ENCODE data around the gene STXBP5. TPM values are rescaled to one million over a fixed set of nuclear protein-coding genes. Genes with fewer than 3 reads are reported as not detected.

The STXBP5 gene
- total and polyA plus RNA-seq, 2 of the 13 experiments (the other 11 are each of a cell fraction or from before 2014, with no cell fraction given), result 8.8 to 19.4 TPM

DNA sequence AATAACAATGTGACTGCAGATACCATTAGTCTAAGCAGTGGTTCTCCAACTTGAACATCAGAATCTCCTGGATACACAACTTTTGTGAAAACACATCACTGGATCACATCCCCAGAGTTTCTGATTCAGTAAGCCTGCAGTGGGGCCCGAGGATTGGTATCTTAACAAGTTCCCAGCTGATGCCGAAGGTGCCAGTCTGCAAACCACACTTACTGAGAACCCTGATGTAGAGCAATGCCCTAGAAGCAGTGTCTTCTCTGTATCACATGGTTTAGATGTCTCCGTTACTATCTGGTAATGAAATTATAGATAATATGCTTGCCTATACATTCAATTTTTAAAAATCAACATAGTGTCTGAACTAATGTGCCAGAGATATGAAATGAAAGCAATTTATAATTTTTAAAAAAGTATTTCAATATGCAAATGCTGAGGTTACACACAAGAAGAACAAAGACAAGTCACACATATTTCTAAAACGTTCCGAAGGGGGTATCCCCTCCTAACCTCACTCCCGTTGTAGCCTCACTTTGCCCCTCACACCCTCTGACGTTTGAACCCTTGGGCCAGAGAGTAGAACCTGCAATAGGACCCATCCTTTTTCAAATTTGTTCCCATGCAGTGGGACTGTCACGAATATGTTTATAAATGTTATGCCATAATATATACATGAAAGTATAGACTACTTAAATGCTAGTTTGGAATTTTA lies 188.9 kb downstream of the STXBP5 start:
- Histone ChIP-seq H3K4me2 (ENCODE audit: low read depth, low read length) (no peak overlapping the region), H3K79me2 (ENCODE audit: insufficient read depth, low read length) (no peaks in the 10 kb centered on the region), H3K9me3 (ENCODE audit: low read length) (no peaks in the 10 kb centered on the region), H3K4me1 (ENCODE audit: insufficient read depth, low read length) (peaks cover 8% of the 10 kb centered on the region), H4K20me1 (ENCODE audit: insufficient read depth, low read length) (no peaks in the 10 kb centered on the region; the same call in 1 of the 2 replicates), H2AFZ (ENCODE audit: low read length) (no peak overlapping the region), H3K27me3 (ENCODE audit: control insufficient read depth in 1 of 2, insufficient read depth in 2 of 2, low read length in 2 of 2) (0 out of 5 replicates have a peak, but pooled peaks cover 0 to 3% of the 10 kb centered on the region in 2 experiments), H3K4me3 (replicated peaks in 1 of 3; ENCODE audit: insufficient read depth in 1 of 3, low read depth in 2 of 3, low read length in 3 of 3) (no peak overlapping the region), H3K9ac (ENCODE audit: insufficient read depth, low read depth, low read length) (no peak overlapping the region), H3K27ac (ENCODE audit: extremely low read length, insufficient read depth, low read length) (no peak overlapping the region), H3K36me3 (replicated peaks in 1 of 2; ENCODE audit: control insufficient read depth in 1 of 2, insufficient read depth in 2 of 2, low read length in 2 of 2) (no peaks in the 10 kb centered on the region)
- no peak for FAIRE-seq
- in situ Hi-C loops (cut with HindIII; ENCODE audit: extremely low pct_ligation_motif_present, low pct_unique_long_range_greater_than_20kb) (loop anchor here (25.0 kb wide), 1 partner anchor 769 kb away; no protein-coding TSS in a partner anchor), intact Hi-C loops (cut with micrococcal nuclease; ENCODE audit: unreplicated experiment) (loop anchor here (5.0 to 10.0 kb wide), 2 partner anchors 579 to 1082 kb away; no protein-coding TSS in a partner anchor)
- ATAC-seq, result no peak; the same call in 2 of the 3 replicates
- no TSS peak for BruUV-seq (replicated peaks)
- 57% methylated on average over 8 of the region's 8 CpGs for WGBS (ENCODE audit: low lambda C conversion rate)
- POLR2A ChIA-PET, result no interaction called here
- no peak for TF ChIP-seq MYC (CRISPR knock-in tag; IDR thresholded peaks at IDR 0.05; ENCODE audit: borderline replicate concordance)
- no peak for TF ChIP-seq KLF9 (CRISPR knock-in tag; IDR thresholded peaks at IDR 0.05; ENCODE audit: low read depth)
- no peak for DNase-seq (ENCODE audit: low spot score)
- CTCF ChIA-PET (ENCODE audit: low intra/inter-chr PET ratio, low total read pairs), result no interaction called here

- no TSS peak for BruUV-seq (replicated peaks)
- TF ChIP-seq YY1 (IDR thresholded peaks at IDR 0.05; ENCODE audit: insufficient read depth, insufficient replicate concordance, low read depth, low read length), result no peak
- TF ChIP-seq ZNF3 (CRISPR knock-in tag; IDR thresholded peaks at IDR 0.05), result no peak
- TF ChIP-seq HOXA5 (CRISPR knock-in tag; IDR thresholded peaks at IDR 0.05), result no peak
- no peak for TF ChIP-seq TMF1 (CRISPR knock-in tag; IDR thresholded peaks at IDR 0.05; ENCODE audit: low read depth)
- TF ChIP-seq SNAI1 (CRISPR knock-in tag; IDR thresholded peaks at IDR 0.05; ENCODE audit: borderline replicate concordance), result no peak
- TF ChIP-seq NFIC (IDR thresholded peaks at IDR 0.05; ENCODE audit: low read length), result no peak
- TF ChIP-seq NFKBIZ (CRISPR knock-in tag; IDR thresholded peaks at IDR 0.05), result no peak
- no peak for TF ChIP-seq ZNF335 (CRISPR knock-in tag; IDR thresholded peaks at IDR 0.05)
- TF ChIP-seq ZNF34 (CRISPR knock-in tag; IDR thresholded peaks at IDR 0.05; ENCODE audit: borderline replicate concordance), result no peak
- no peaks in the 10 kb centered on the region for H3K79me2 ChIP-seq (ENCODE audit: insufficient read depth, low read length)
- H4K20me1 ChIP-seq (ENCODE audit: insufficient read depth, low read length), result no peaks in the 10 kb centered on the region
- intact Hi-C loops (cut with micrococcal nuclease; ENCODE audit: unreplicated experiment), result loop anchor here (10.0 kb wide), 1 partner anchor 1080 kb away; no protein-coding TSS in a partner anchor
- no peaks in the 10 kb centered on the region; the same call in 1 of the 2 replicates for H3K9me3 ChIP-seq (ENCODE audit: low read length)
- in situ Hi-C loops (cut with HindIII; ENCODE audit: extremely low pct_ligation_motif_present, low pct_unique_long_range_greater_than_20kb), result loop anchor here (25.0 kb wide), 1 partner anchor 767 kb away; no protein-coding TSS in a partner anchor
- ATAC-seq (no peak), DNase-seq (ENCODE audit: low spot score) (no peak), FAIRE-seq (no peak)
- WGBS (ENCODE audit: low lambda C conversion rate), result 7% methylated on average over 1 of the region's 1 CpG
- ChIA-PET CTCF (ENCODE audit: low intra/inter-chr PET ratio, low total read pairs) (no interaction called here), POLR2A (no interaction called here)
- H3K4me3 ChIP-seq (replicated peaks in 1 of 3; ENCODE audit: insufficient read depth in 1 of 3, low read depth in 2 of 3, low read length in 3 of 3), result no peak overlapping the region
- no peaks in the 10 kb centered on the region for H3K36me3 ChIP-seq (replicated peaks in 1 of 2; ENCODE audit: control insufficient read depth in 1 of 2, insufficient read depth in 2 of 2, low read length in 2 of 2)
- H3K9ac ChIP-seq (ENCODE audit: insufficient read depth, low read depth, low read length), result no peak overlapping the region
- H3K27me3 ChIP-seq (ENCODE audit: control insufficient read depth in 1 of 2, insufficient read depth in 2 of 2, low read length in 2 of 2), result 0 out of 5 replicates have a peak, but pooled peaks cover 0 to 3% of the 10 kb centered on the region in 2 experiments
- H3K4me2 ChIP-seq (ENCODE audit: low read depth, low read length), result no peak overlapping the region
- H2AFZ ChIP-seq (ENCODE audit: low read length), result no peak overlapping the region
- H3K27ac ChIP-seq (ENCODE audit: extremely low read length, insufficient read depth, low read length), result no peak overlapping the region
- peaks cover 8% of the 10 kb centered on the region for H3K4me1 ChIP-seq (ENCODE audit: insufficient read depth, low read length)
Observed at GRCh38 chr6:147395158-147395557, 190.9 kb downstream of the STXBP5 start.
